ENCODE measurements around the gene DAAM2.

DNA sequence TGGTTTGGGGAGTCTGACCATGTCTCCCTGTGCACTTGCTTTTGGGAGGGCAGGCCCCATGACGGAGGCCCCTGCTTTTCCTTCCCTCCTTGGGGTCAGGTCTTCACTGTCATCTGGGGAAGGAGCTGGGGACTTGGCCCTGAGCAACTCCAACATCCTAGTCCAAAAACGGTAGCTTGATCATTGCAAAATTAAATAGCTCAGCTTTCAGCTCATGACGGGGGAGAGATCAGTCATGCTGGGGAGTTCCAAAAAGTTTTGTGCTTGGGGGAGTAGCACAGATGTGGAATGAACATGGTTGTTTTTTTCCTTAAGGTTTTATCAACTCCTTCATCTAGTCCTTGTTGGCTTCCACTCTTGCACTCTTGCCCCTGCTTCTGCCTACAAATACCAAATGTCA lies 81.3 kb downstream of the DAAM2 start:
- TF ChIP-seq, protein P1, sequence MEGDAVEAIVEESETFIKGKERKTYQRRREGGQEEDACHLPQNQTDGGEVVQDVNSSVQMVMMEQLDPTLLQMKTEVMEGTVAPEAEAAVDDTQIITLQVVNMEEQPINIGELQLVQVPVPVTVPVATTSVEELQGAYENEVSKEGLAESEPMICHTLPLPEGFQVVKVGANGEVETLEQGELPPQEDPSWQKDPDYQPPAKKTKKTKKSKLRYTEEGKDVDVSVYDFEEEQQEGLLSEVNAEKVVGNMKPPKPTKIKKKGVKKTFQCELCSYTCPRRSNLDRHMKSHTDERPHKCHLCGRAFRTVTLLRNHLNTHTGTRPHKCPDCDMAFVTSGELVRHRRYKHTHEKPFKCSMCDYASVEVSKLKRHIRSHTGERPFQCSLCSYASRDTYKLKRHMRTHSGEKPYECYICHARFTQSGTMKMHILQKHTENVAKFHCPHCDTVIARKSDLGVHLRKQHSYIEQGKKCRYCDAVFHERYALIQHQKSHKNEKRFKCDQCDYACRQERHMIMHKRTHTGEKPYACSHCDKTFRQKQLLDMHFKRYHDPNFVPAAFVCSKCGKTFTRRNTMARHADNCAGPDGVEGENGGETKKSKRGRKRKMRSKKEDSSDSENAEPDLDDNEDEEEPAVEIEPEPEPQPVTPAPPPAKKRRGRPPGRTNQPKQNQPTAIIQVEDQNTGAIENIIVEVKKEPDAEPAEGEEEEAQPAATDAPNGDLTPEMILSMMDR (IDR thresholded peaks at IDR 0.05; ENCODE audit: low read depth, low read length, missing input control), result no peak
- TF ChIP-seq YY1 (IDR thresholded peaks at IDR 0.05) (no peak), TAF1 (conservative IDR thresholded peaks at IDR 0.05) (no peak), SP1 (IDR thresholded peaks at IDR 0.05) (no peak), JUND (IDR thresholded peaks at IDR 0.05) (no peak)
- TF ChIP-seq, protein P2, sequence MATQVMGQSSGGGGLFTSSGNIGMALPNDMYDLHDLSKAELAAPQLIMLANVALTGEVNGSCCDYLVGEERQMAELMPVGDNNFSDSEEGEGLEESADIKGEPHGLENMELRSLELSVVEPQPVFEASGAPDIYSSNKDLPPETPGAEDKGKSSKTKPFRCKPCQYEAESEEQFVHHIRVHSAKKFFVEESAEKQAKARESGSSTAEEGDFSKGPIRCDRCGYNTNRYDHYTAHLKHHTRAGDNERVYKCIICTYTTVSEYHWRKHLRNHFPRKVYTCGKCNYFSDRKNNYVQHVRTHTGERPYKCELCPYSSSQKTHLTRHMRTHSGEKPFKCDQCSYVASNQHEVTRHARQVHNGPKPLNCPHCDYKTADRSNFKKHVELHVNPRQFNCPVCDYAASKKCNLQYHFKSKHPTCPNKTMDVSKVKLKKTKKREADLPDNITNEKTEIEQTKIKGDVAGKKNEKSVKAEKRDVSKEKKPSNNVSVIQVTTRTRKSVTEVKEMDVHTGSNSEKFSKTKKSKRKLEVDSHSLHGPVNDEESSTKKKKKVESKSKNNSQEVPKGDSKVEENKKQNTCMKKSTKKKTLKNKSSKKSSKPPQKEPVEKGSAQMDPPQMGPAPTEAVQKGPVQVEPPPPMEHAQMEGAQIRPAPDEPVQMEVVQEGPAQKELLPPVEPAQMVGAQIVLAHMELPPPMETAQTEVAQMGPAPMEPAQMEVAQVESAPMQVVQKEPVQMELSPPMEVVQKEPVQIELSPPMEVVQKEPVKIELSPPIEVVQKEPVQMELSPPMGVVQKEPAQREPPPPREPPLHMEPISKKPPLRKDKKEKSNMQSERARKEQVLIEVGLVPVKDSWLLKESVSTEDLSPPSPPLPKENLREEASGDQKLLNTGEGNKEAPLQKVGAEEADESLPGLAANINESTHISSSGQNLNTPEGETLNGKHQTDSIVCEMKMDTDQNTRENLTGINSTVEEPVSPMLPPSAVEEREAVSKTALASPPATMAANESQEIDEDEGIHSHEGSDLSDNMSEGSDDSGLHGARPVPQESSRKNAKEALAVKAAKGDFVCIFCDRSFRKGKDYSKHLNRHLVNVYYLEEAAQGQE (IDR thresholded peaks at IDR 0.05), result no peak

All from liver (tissue), 3 donors.